A549 (cell line): ENCODE data around the gene VPS18.

Experiments used
- CBX8 ChIP-seq: fragments of 200-600 bp; sonication (generic); IDR thresholded peaks from 2 replicates; pipeline ENCODE4 v1.6.1; 2016
- CTCF ChIP-seq: fragments of >200 bp; sonication (Bioruptor Twin); formaldehyde crosslinking; IDR thresholded peaks from 3 replicates; pipeline ENCODE4 v1.5.1; 2016
- EP300 ChIP-seq, 2 experiments: fragments of >200 bp; sonication (Bioruptor Twin); formaldehyde crosslinking; IDR thresholded peaks; 2 replicates in 1 of 2; 3 replicates in 1 of 2; pipeline ENCODE4 v1.6.1; 2016 to 2017
- ESRRA ChIP-seq: fragments of 150-350 bp; IDR thresholded peaks from 2 replicates; pipeline ENCODE4 v1.6.1; 2014; ENCODE audit warnings: mild to moderate bottlenecking, low read length, borderline replicate concordance
- HMGXB4 ChIP-seq: fragments of 250-450 bp; sonication (Bioruptor Pico); IDR thresholded peaks from 2 replicates; pipeline ENCODE4 v1.5.0; 2021; ENCODE audit warnings: mild to moderate bottlenecking, moderate library complexity, borderline replicate concordance
- ZNF302 ChIP-seq: fragments of 250-450 bp; sonication (Bioruptor Pico); IDR thresholded peaks from 2 replicates; pipeline ENCODE4 v1.9.0; 2021; ENCODE audit warnings: inconsistent platforms, mild to moderate bottlenecking, moderate library complexity

- TF ChIP-seq CTCF (no peak), EP300 (IDR thresholded peaks at IDR 0.05) (no peak), CBX8 (no peak), ZNF302 (CRISPR knock-in tag) (no peak), HMGXB4 (no peak), ESRRA (no peak)
These were observed 40.9 kb upstream of the VPS18 start for GRCh38 chr15:40853241-40853890.
